Hepatocyte (in vitro differentiated cells): ENCODE results near the gene ABR. TPM values are rescaled to one million over a fixed set of nuclear protein-coding genes. Genes with fewer than 3 reads are reported as not detected.
"Not testable (repeated sequence)": the region's sequence is repeated elsewhere in the genome, so short reads cannot be mapped to it uniquely, and the experiment has no call there.

ENCODE experiments used
- DNase-seq: peaks from one replicate; pipeline ENCODE4 v3.0.0-alpha.2; 2016; ENCODE audit warnings: low spot score
- H2AFZ ChIP-seq: fragments of 200-600 bp; sonication (generic); 2 replicates; pipeline ENCODE4 v1.6.0; 2016; ENCODE audit warnings: antibody characterized with exemption, mild to moderate bottlenecking
- H3K27ac ChIP-seq: fragments of 200-600 bp; sonication (generic); 2 replicates; pipeline ENCODE4 v1.5.1; 2016; ENCODE audit warnings: mild to moderate bottlenecking
- H3K27me3 ChIP-seq: fragments of 200-600 bp; sonication (generic); 2 replicates; pipeline ENCODE4 v1.6.1; 2016
- H3K36me3 ChIP-seq: fragments of 200-600 bp; sonication (generic); replicated peaks from 2 replicates; pipeline ENCODE4 v1.5.1; 2016; ENCODE audit warnings: low read depth; ENCODE audit not compliant: insufficient read depth
- H3K4me1 ChIP-seq: fragments of 200-600 bp; sonication (generic); 2 replicates; pipeline ENCODE4 v1.5.1; 2016; ENCODE audit warnings: mild to moderate bottlenecking, moderate library complexity; ENCODE audit not compliant: insufficient read depth
- H3K4me2 ChIP-seq: fragments of 200-600 bp; sonication (generic); 2 replicates; pipeline ENCODE4 v1.6.0; 2016
- H3K4me3 ChIP-seq: fragments of 200-600 bp; sonication (generic); 2 replicates; pipeline ENCODE4 v1.5.1; 2016; ENCODE audit warnings: mild to moderate bottlenecking
- H3K79me2 ChIP-seq: fragments of 200-600 bp; sonication (generic); 2 replicates; pipeline ENCODE4 v1.6.0; 2017; ENCODE audit warnings: mild to moderate bottlenecking
- H3K9me2 ChIP-seq: fragments of 200-600 bp; sonication (generic); replicated peaks from 2 replicates; pipeline ENCODE4 v1.6.0; 2017; ENCODE audit warnings: mild to moderate bottlenecking; ENCODE audit not compliant: insufficient read depth
- H3K9me3 ChIP-seq: fragments of 200-600 bp; sonication (generic); 2 replicates; pipeline ENCODE4 v1.5.1; 2016; ENCODE audit warnings: low read depth, mild to moderate bottlenecking
- H4K20me1 ChIP-seq: fragments of 200-600 bp; sonication (generic); 2 replicates; pipeline ENCODE4 v1.6.0; 2016; ENCODE audit warnings: mild to moderate bottlenecking; ENCODE audit not compliant: insufficient read depth, poor library complexity, severe bottlenecking
- EZH2 ChIP-seq: fragments of 200-600 bp; sonication (generic); IDR thresholded peaks from 2 replicates; pipeline ENCODE4 v1.6.1; 2016; ENCODE audit warnings: antibody characterized with exemption, mild to moderate bottlenecking, borderline replicate concordance
- EZH2phosphoT487 ChIP-seq: fragments of 200-600 bp; sonication (generic); IDR thresholded peaks from one replicate; pipeline ENCODE4 v1.6.1; 2018; ENCODE audit warnings: antibody characterized with exemption, mild to moderate bottlenecking, low read depth, moderate library complexity; ENCODE audit not compliant: unreplicated experiment, severe bottlenecking
- WGBS: methylation state at CpG from one replicate; pipeline ENCODE4 v1.1.6; 2016; ENCODE audit warnings: low lambda C conversion rate; ENCODE audit errors: missing lambda C conversion rate; 5-methylcytosine and 5-hydroxymethylcytosine counted together
- polyA plus RNA-seq: library from polyadenylated mRNA; unstranded; fragments of >200 nt; fragmentation: Nextera tagmentation; extraction: Ambion mirVana; gene quantifications from 2 replicates; pipeline ENCODE4 v1.2.1, GENCODE V29; 2016
- total RNA-seq: library from RNA; depleted of rRNA; stranded (reverse); fragments of >200 nt; gene quantifications from 2 replicates; pipeline ENCODE4 v1.2.3, GENCODE V29; 2014
- TF ChIP-seq, protein P1 (sequence below): fragments of 200-600 bp; sonication (generic); IDR thresholded peaks from 2 replicates; pipeline ENCODE4 v1.5.1; 2016; ENCODE audit warnings: antibody characterized with exemption, mild to moderate bottlenecking; ENCODE audit not compliant: poor library complexity

Gene ABR
- total and polyA plus RNA-seq, 2 experiments from 2014 or later = 26.8 to 51.5 TPM

DNA sequence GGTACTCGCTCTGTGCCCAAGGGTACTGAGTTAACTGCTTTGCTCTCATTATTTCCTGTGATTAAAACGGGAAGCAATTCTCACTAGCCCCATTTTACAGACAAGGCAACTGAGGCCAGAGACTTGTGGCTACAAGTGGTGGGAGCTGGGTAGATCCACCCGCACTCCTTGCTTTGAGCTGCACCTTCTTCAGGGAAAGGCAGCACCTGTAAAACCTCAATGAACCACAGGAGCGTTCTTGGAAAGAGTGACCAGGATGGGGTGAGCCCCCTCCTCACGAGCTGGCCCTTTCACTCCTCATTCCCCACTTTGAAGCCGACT, 102.8 kb downstream of the ABR start:
- no peaks in the 10 kb centered on the region for H3K9me2 ChIP-seq
- H3K9me3 ChIP-seq = no peaks in the 10 kb centered on the region
- H3K4me1 ChIP-seq = peaks cover 4% of the 10 kb centered on the region
- H3K4me2 ChIP-seq = no peak overlapping the region
- H3K27me3 ChIP-seq = no peaks in the 10 kb centered on the region
- no peaks in the 10 kb centered on the region for H4K20me1 ChIP-seq
- DNase-seq = no peak
- no peaks in the 10 kb centered on the region for H3K36me3 ChIP-seq
- WGBS = 97% methylated on average over 6 of the region's 6 CpGs
- TF ChIP-seq, protein P1, sequence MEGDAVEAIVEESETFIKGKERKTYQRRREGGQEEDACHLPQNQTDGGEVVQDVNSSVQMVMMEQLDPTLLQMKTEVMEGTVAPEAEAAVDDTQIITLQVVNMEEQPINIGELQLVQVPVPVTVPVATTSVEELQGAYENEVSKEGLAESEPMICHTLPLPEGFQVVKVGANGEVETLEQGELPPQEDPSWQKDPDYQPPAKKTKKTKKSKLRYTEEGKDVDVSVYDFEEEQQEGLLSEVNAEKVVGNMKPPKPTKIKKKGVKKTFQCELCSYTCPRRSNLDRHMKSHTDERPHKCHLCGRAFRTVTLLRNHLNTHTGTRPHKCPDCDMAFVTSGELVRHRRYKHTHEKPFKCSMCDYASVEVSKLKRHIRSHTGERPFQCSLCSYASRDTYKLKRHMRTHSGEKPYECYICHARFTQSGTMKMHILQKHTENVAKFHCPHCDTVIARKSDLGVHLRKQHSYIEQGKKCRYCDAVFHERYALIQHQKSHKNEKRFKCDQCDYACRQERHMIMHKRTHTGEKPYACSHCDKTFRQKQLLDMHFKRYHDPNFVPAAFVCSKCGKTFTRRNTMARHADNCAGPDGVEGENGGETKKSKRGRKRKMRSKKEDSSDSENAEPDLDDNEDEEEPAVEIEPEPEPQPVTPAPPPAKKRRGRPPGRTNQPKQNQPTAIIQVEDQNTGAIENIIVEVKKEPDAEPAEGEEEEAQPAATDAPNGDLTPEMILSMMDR = no peak
- no peak for TF ChIP-seq EZH2phosphoT487
- no peak for TF ChIP-seq EZH2
- no peak overlapping the region for H3K4me3 ChIP-seq
- H3K79me2 ChIP-seq = no peaks in the 10 kb centered on the region
- no peak overlapping the region for H2AFZ ChIP-seq
- no peak overlapping the region for H3K27ac ChIP-seq

DNA sequence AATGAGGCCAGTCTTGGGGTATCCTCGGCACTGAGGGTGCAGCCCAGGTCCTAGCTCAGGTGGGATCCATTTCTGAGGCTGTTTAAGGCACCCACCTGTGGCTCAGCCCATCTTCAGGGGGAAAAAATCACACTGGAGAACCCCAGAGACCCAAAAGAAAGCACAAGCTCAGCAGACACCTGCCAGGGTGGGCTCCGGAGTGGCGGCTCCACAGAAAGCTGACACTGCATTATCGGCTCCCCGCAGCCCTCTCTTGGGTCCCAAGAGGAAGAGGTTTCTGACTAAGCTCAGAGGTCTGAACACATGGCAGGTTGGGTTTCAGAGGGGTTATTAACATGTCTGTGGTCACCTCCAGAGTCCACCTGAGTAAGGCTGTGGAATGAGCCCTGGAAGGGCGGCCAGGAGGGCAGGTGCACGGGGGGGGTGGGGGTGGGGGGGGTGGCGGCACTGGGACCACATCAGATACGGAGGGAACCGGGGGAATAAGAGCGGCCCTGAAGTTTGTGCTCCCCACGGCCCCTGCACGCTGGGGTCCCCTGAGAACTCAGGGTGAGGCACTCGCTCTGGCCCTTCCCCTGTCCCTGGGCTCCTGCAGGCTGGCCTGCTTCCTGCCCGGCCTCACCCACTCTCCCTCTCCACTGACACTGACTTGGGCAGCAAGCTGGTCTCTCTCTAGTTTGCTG, 103.3 kb downstream of the ABR start:
- H3K36me3 ChIP-seq = no peaks in the 10 kb centered on the region
- DNase-seq = no peak
- no peak overlapping the region for H3K4me3 ChIP-seq
- WGBS = 100% methylated on average over 11 of the region's 15 CpGs
- H3K27ac ChIP-seq = no peak overlapping the region
- H3K4me2 ChIP-seq = no peak overlapping the region
- H2AFZ ChIP-seq = no peak overlapping the region
- H3K27me3 ChIP-seq = no peaks in the 10 kb centered on the region
- TF ChIP-seq EZH2phosphoT487 = no peak
- no peak for TF ChIP-seq EZH2
- TF ChIP-seq, protein P1 = no peak
- H3K4me1 ChIP-seq = peaks cover 4% of the 10 kb centered on the region
- no peaks in the 10 kb centered on the region for H4K20me1 ChIP-seq
- no peaks in the 10 kb centered on the region for H3K9me2 ChIP-seq
- H3K79me2 ChIP-seq = no peaks in the 10 kb centered on the region
- no peaks in the 10 kb centered on the region for H3K9me3 ChIP-seq

DNA sequence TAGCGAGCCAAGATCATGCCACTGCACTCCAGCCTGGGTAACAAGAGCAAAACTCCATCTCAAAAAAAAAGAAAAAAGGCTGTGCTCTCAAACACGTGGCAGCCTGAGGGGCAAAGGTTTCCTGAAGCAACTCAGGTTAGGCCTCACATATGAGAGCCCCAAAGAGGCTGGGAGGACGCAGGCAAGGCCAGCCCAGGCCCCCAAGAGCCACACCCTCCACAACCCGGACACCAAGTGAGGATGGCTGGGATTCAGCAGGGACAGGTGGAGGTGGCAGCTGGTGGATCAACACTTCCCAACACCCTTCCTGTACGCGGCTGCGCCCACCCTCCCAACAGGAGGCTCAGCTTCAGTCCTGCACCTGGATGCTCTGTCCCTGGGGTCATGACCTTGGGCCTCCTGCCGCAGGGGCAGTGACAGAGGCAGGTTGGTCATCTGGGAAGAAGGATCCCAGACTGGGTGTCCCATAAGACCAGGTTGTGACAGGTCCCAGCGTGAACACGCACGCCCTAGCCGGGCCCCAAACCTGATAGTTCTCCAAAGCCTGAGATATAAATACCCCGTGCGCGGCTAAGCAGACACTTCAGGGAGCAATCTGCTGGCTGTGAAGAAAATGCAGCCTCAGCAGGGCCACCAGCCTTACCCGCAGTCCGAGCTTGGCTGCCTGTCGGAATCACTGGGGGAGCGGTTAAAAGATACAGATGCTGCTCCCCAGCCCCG, 104.7 kb downstream of the ABR start:
- no peak overlapping the region for H3K4me2 ChIP-seq
- no peaks in the 10 kb centered on the region for H3K36me3 ChIP-seq
- H3K27me3 ChIP-seq = no peaks in the 10 kb centered on the region
- no peaks in the 10 kb centered on the region for H4K20me1 ChIP-seq
- no peak overlapping the region for H3K4me3 ChIP-seq
- no peaks in the 10 kb centered on the region for H3K9me2 ChIP-seq
- no peaks in the 10 kb centered on the region for H3K79me2 ChIP-seq
- no peaks in the 10 kb centered on the region for H3K9me3 ChIP-seq
- DNase-seq = no peak
- TF ChIP-seq, protein P1 = no peak
- TF ChIP-seq EZH2phosphoT487 = no peak
- TF ChIP-seq EZH2 = no peak
- peak overlapping the region; percentile 31 for H3K27ac ChIP-seq
- H3K4me1 ChIP-seq = no peaks in the 10 kb centered on the region
- no peak overlapping the region for H2AFZ ChIP-seq
- 86% methylated on average over 20 of the region's 20 CpGs for WGBS

DNA sequence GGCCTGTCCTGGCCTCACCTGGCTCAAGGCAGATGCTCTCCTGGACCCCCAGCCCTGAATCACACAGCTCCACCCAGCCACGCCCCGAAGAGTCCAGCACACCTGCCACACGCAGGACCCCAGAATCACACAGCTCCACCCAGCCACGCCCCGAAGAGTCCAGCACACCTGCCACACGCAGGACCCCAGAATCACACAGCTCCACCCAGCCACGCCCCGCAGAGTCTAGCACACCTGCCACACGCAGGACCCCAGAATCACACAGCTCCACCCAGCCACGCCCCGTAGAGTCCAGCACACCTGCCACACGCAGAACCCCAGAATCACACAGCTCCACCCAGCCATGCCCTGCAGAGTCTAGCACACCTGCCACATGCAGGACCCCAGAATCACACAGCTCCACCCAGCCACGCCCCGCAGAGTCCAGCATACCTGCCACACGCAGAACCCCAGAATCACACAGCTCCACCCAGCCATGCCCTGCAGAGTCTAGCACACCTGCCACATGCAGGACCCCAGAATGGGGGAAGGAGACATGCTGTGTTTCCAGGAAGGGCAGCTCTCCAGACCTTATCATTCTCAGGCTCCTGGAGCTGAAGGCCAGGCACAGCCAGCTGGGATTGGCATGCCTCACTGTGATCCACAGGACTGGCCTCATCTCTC, 105.7 kb downstream of the ABR start:
- 95% methylated on average over 7 of the region's 15 CpGs for WGBS

More for the DNA sequence above, 105.7 kb downstream of the ABR start:
- H2AFZ ChIP-seq, H4K20me1 ChIP-seq, H3K4me2 ChIP-seq, H3K4me1 ChIP-seq, H3K4me3 ChIP-seq, H3K79me2 ChIP-seq, H3K9me2 ChIP-seq, DNase-seq, H3K36me3 ChIP-seq, H3K9me3 ChIP-seq, H3K27me3 ChIP-seq: not testable (repeated sequence)
- peak overlapping the region; percentile 31 for H3K27ac ChIP-seq
